Activated T-cell treated with anti-CD3 and anti-CD28 coated beads, Interleukin-2, amount 50 U/mL, for 4 hours (primary cell): ENCODE measurements around the gene CELF5. TPM values are rescaled to one million over a fixed set of nuclear protein-coding genes. Genes with fewer than 3 reads are reported as not detected.

Source experiments
- ATAC-seq, 2 donors: fragments of 200-7000 bp; cut with Tn5 transposase; one replicate each; pipeline ENCODE4 v1.10.0; 2021
- DNase-seq: peaks from one replicate; pipeline ENCODE4 v3.0.0-alpha.2; 2020
- H3K27me3 Mint-ChIP-seq: one replicate; pipeline ENCODE4 v1.8.0; 2021; ENCODE audit warnings: low read depth, mixed read lengths
- H3K36me3 Mint-ChIP-seq: one replicate; pipeline ENCODE4 v1.8.0; 2022; ENCODE audit warnings: mixed read lengths; ENCODE audit not compliant: insufficient read depth
- H3K4me1 Mint-ChIP-seq: one replicate; pipeline ENCODE4 v1.8.0; 2021; ENCODE audit warnings: low read depth, mixed read lengths
- H3K4me3 Mint-ChIP-seq: one replicate; pipeline ENCODE4 v1.8.0; 2021; ENCODE audit warnings: mild to moderate bottlenecking, moderate library complexity, mixed read lengths
- H3K9me3 Mint-ChIP-seq: one replicate; pipeline ENCODE4 v1.8.0; 2021; ENCODE audit warnings: mixed read lengths
- total RNA-seq, 3 donors: library from RNA; stranded (reverse); gene quantifications; one replicate each; pipeline ENCODE4 v1.2.1, GENCODE V29; 2021

Gene CELF5
- total RNA-seq, 3 donors from 2014 or later: 0.05 to 0.38 TPM; not detected in 1

DNA sequence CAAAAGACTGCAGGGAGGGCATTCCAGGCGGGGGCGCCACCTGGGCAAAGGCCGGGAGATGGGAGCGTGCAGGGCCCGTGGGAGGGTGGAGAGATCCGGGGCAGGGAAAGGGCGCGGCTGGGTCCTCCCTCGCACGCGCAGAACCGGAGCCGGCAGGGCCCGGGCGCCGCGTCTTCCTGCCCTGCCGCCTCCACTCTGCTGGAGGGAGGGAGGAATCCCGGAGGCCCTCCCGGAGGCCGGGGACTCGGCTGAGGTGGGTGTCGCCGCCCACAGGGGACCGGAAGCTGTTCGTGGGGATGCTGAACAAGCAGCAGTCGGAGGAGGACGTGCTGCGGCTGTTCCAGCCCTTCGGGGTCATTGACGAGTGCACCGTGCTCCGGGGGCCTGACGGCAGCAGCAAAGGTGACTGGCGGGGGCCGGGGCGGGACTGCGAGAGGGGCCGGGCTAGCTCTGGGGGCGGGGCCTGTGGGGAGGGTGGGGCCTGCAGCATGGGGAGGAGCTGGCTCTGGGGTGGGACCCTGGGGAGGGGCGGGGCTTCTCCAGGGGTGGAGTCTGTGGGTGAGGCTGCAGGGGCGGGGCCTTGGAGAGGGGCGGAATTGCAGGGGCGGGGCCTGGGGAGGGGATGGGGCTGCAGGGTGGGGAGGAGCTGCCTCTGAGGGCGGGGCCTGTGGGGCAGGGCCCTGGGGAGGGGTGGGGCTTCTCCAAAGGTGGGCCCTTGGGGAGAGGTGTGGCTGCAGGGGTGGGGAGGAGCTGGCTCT, 51.3 kb downstream of the CELF5 start:
- Mint-ChIP-seq H3K4me3 (peak overlapping the region; percentile 82), H3K9me3 (no peaks in the 10 kb centered on the region), H3K27me3 (peaks cover 18% of the 10 kb centered on the region), H3K36me3 (no peaks in the 10 kb centered on the region), H3K4me1 (peaks cover 10% of the 10 kb centered on the region)
- DNase-seq (peak; percentile 93), ATAC-seq (peak; percentile 81 to 82)

DNA sequence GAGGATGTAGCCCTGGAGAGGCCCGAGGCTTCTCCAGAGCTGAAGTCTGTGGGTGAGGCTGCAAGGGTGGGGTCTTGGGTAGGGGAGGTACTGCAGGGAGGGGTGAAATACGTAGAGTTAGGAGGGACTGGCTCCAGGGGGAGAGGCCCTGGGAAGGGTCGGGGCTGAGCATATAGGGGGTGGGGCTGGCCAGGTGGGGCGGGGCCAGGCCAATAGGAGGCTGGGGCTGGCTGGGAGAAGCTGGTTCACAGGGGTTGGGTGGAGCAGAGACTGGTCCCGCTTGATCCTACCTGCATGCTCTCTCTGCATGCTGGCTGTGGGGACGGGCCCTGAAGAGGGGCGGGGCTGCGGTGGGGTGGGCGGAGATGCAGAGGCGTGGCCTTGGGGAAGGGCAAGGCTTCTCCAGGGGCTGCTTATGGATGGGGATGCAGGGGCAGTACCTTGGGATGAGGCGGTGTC, 51.9 kb downstream of the CELF5 start:
- Mint-ChIP-seq H3K36me3 (no peaks in the 10 kb centered on the region), H3K27me3 (peaks cover 19% of the 10 kb centered on the region), H3K9me3 (no peaks in the 10 kb centered on the region), H3K4me3 (peak overlapping the region; percentile 31), H3K4me1 (peaks cover 10% of the 10 kb centered on the region)
- ATAC-seq (peak; percentile 34 to 39), DNase-seq (peak; percentile 47)

DNA sequence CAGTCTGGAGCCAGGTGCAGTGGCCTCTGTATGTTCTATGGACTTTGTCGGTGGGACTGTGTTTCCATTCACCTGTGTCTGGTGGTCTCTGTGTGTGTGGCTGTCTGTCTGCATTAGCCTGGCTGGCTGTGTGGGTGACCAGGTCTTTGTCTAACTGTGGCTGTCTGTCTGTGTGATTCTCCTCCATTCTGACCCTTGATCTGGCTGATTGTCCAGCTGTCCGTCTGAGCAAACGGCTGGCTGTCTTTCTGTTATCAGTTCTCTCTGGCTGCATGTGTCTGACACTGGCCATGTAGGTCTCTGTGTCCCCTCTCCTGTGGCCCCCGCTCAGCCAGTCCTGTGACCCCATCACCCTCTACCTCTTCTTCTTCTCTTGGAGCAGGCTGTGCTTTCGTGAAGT, 53.2 kb downstream of the CELF5 start:
- H3K4me3 Mint-ChIP-seq: no peak overlapping the region
- ATAC-seq: no peak

DNA sequence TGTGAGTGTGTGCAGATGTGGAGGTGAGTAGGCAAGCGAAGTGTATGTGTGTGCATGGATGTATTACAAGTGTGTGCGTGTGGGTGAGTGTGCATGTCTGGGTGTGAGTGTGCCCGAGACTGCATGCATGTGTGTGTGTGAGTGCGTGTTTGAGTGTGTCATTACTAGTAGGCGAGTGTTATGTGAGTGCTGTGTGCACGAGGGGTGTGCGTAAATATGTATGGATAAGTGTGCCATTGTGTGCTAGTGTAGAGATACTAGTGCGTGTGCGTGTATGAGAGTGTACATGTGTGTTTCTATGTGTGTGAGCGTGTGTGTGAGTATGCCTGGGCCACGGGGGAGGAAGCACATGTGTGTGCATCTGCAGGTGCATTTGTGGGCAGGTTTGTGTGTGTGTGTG, 53.8 kb downstream of the CELF5 start:
- H3K4me1 Mint-ChIP-seq: peaks cover 10% of the 10 kb centered on the region
- ATAC-seq: no peak
- H3K27me3 Mint-ChIP-seq: peaks cover 15% of the 10 kb centered on the region
- DNase-seq: no peak
- no peaks in the 10 kb centered on the region for H3K36me3 Mint-ChIP-seq
- H3K4me3 Mint-ChIP-seq: no peak overlapping the region
- no peaks in the 10 kb centered on the region for H3K9me3 Mint-ChIP-seq

More for the DNA sequence above, 53.2 kb downstream of the CELF5 start:
- Mint-ChIP-seq H3K36me3 (no peaks in the 10 kb centered on the region), H3K4me1 (peaks cover 10% of the 10 kb centered on the region), H3K9me3 (no peaks in the 10 kb centered on the region), H3K27me3 (peaks cover 15% of the 10 kb centered on the region)
- DNase-seq: no peak

DNA sequence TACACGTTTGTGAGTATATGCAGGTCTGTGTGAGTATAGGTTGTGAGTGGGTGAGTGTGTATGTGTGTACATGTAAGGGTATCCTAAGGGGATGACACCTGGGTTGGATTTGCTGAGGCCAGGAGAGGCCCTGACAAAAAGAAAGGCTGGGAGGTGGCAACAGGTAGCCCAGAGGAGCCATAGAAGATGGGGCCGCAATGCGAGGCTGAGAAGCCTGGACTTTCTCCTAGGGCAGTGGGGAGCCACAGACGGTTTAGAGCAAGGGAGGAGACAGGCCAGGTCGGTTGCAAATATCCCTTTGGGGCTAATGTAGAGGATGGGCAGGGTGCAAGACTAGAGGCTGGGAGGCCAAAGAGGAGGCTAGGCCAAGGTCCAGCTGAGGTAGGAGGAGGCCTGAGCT, 54.3 kb downstream of the CELF5 start:
- Mint-ChIP-seq H3K27me3 (peaks cover 15% of the 10 kb centered on the region), H3K9me3 (no peaks in the 10 kb centered on the region), H3K36me3 (no peaks in the 10 kb centered on the region), H3K4me3 (no peak overlapping the region), H3K4me1 (peaks cover 10% of the 10 kb centered on the region)
- no peak for ATAC-seq
- DNase-seq: no peak

DNA sequence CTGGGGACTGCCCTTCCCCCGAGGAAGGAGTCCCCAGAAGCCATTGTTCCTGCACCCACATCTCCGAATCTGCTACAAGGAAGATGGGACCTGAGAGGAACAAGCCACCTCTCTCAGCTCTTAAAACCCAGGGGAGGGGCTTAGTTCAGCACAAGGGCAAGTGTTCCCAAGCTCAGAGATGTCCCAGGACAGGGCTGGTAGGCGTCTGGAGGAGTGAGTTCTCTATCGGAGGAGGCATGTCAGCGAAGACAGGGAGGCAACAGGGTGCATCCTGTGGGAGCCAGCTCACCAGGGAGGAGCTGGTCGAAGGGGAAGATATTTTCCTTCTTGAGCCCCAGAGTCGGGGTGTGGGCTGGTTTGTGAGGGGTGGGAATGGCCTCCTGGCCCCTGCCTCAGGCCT, 54.8 kb downstream of the CELF5 start:
- H3K4me1 Mint-ChIP-seq: peaks cover 12% of the 10 kb centered on the region
- no peaks in the 10 kb centered on the region for H3K36me3 Mint-ChIP-seq
- peaks cover 18% of the 10 kb centered on the region for H3K27me3 Mint-ChIP-seq
- DNase-seq (no peak), ATAC-seq (no peak)
- no peaks in the 10 kb centered on the region for H3K9me3 Mint-ChIP-seq
- H3K4me3 Mint-ChIP-seq: no peak overlapping the region

DNA sequence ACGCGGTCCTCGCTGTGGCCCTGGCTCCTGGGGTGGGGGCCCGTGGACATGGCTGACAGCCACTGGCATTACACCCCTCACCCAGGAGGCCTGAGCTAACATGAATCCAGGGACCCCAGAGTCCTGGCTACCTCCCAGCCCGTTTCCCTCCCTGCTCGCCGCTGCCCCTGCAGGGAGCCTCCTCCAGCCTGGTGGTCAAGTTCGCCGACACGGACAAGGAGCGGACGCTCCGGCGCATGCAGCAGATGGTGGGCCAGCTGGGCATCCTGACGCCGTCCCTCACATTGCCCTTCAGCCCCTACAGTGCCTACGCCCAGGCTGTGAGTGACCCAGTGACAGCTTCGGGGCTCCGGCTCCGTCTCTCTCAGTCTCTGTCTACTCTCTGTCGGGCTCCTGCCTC, 56.6 kb downstream of the CELF5 start:
- no peaks in the 10 kb centered on the region for H3K36me3 Mint-ChIP-seq
- H3K4me3 Mint-ChIP-seq: no peak overlapping the region
- H3K4me1 Mint-ChIP-seq: peaks cover 13% of the 10 kb centered on the region
- peaks cover 15% of the 10 kb centered on the region for H3K27me3 Mint-ChIP-seq
- H3K9me3 Mint-ChIP-seq: no peaks in the 10 kb centered on the region
- ATAC-seq: no peak
- DNase-seq: no peak

DNA sequence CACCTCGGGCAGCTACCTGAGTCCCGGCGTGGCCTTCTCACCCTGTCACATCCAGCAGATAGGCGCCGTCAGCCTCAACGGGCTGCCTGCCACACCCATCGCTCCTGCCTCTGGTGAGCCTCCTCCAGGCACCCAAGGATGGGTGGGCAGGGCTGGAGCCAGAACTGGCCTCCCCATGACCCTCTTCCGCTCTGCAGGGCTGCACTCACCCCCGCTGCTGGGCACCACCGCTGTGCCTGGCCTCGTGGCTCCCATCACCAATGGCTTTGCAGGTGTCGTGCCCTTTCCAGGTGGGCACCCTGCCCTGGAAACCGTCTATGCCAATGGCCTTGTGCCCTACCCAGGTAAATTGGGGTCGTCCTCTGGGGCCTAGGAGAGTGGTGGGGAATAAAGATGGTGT, 57.7 kb downstream of the CELF5 start:
- no peaks in the 10 kb centered on the region for H3K36me3 Mint-ChIP-seq
- H3K4me3 Mint-ChIP-seq: no peak overlapping the region
- no peaks in the 10 kb centered on the region for H3K9me3 Mint-ChIP-seq
- DNase-seq (no peak), ATAC-seq (no peak)
- H3K4me1 Mint-ChIP-seq: peaks cover 11% of the 10 kb centered on the region
- peaks cover 15% of the 10 kb centered on the region for H3K27me3 Mint-ChIP-seq

DNA sequence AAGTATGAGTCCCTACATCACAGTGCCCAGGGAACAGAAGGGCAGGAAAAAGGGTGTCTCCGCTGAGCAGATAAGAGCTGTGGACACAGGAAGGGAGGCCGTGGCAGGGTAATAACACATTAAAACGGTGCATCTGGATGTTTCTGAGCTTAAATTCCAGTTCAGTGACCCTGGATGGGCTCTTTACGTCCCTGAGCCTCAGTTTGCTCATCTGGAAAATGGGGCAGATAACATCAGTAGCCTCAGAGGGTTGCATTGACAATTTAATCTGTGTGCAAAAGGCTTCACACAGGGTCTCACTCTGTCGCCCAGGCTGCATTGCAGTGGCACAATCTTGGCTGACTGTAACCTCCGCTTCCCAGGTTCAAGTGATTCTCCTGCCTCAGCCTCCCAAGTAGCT, 58.1 kb downstream of the CELF5 start:
- Mint-ChIP-seq H3K36me3 (no peaks in the 10 kb centered on the region), H3K4me1 (peaks cover 11% of the 10 kb centered on the region), H3K9me3 (no peaks in the 10 kb centered on the region), H3K27me3 (peaks cover 16% of the 10 kb centered on the region), H3K4me3 (no peak overlapping the region)
- ATAC-seq (no peak), DNase-seq (no peak)

DNA sequence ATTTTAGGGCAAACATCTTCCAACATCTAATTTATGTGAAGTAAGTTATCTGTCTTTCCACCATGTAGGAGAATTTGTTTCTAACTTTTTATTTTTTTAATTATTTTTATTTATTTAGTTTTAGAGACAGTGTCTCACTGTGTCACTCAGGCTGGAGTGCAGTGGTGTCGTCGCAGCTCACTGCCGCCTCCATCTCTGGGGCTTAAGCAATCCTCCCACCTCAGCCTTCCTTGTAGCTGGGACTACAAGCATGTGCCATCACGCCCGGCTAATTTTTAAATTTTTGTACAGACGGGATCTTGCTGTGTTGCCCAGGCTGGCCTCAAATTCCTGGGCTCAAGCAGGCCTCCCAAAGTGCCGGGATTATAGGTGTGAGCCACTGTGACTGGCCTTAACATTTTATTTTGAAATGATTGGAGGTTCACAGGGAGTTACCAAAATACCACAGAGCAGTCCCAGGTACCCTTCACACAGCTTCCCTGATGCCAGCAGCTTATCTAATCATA, 58.8 kb downstream of the CELF5 start:
- H3K27me3 Mint-ChIP-seq: peaks cover 18% of the 10 kb centered on the region
- no peak for DNase-seq

DNA sequence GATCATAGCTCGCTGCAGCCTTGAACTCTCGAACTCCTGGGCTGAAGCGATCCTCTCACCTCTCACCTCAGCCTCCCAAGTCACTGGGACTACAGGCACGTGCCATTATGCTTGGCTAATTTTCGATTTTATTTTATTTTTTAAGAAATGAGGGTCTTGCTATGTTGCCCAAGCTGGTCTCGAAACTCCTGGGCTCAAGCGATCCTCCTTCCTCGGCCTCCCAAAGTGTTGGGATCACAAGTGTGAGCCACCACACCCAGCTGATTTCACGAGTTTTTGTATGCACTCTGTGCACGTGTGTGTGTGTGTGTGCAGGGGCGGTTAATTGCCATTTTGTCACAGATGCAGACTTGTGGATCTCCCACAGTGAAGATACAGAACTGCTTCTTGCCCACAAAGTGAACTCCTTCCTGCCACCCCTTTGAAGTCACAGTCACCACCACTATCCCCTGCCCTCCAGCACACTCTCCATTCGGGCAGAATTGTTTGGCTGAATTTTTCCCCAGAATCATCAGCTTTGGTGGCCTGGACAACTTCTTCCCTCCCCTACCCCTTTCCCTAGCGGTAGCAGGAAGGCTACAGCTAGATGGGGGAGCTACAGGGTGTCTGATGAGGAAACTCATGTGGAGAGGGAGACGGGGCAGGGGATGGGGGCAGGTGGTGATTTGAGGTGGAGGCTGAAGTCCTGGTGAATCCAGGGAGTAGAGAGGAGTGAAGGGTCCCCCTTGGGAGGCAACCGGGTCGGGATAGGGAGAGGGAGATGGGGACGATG, 59.6 kb downstream of the CELF5 start:
- Mint-ChIP-seq H3K36me3 (no peaks in the 10 kb centered on the region), H3K27me3 (peaks cover 18% of the 10 kb centered on the region), H3K9me3 (no peaks in the 10 kb centered on the region), H3K4me3 (peak overlapping the region; percentile 16), H3K4me1 (peaks cover 11% of the 10 kb centered on the region)
- DNase-seq (no peak), ATAC-seq (no peak)

More for the DNA sequence above, 58.8 kb downstream of the CELF5 start:
- H3K4me1 Mint-ChIP-seq: peaks cover 11% of the 10 kb centered on the region
- no peaks in the 10 kb centered on the region for H3K9me3 Mint-ChIP-seq
- H3K4me3 Mint-ChIP-seq: no peak overlapping the region
- no peak for ATAC-seq
- no peaks in the 10 kb centered on the region for H3K36me3 Mint-ChIP-seq

DNA sequence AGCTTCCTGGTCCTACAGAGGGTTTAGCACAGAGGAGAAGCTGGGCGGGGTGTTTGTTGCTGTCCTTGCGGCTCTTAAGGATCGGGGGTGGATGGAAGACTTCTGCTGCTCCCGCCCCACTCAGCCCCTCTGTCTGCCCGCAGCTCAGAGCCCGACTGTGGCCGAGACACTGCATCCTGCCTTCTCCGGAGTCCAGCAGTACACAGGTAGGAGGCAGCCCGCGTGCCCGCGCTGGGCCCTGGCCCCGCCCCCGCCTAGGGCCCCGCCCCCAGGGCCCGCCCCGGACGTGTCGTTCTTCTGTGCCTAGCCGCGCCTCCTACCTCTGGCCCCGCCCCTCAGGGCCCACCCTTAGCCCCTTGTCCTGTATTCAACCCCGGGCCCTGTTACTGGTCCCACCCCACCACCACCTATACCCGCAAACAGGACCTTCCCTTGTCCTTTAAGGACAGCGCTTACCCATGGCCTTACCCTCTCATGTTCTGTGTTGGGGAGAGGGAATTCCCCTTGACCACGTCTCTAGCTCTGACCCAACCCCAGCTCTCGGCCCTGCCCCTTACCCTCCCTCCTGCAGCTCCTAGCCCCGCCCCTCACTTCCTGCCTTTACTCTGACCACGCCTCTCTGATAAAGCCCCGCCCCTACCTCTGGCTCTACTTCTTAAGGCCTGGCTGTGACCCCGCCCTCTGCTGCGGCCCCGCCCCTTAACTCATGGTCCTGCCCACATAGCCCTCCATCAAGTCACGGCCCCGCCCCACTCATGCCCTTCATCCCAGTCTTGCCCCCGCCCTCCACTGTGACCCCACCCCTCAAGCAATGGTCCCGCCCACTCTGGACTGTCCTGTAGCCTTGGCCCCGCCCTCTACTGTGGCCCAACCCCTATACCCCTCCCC, 60.5 kb downstream of the CELF5 start:
- no peaks in the 10 kb centered on the region for H3K9me3 Mint-ChIP-seq
- DNase-seq (peak; percentile 33), ATAC-seq (peak; percentile 81 to 83)
- H3K36me3 Mint-ChIP-seq: no peaks in the 10 kb centered on the region
- H3K4me1 Mint-ChIP-seq: peaks cover 11% of the 10 kb centered on the region
- H3K4me3 Mint-ChIP-seq: peak overlapping the region; percentile 16
- peaks cover 22% of the 10 kb centered on the region for H3K27me3 Mint-ChIP-seq

DNA sequence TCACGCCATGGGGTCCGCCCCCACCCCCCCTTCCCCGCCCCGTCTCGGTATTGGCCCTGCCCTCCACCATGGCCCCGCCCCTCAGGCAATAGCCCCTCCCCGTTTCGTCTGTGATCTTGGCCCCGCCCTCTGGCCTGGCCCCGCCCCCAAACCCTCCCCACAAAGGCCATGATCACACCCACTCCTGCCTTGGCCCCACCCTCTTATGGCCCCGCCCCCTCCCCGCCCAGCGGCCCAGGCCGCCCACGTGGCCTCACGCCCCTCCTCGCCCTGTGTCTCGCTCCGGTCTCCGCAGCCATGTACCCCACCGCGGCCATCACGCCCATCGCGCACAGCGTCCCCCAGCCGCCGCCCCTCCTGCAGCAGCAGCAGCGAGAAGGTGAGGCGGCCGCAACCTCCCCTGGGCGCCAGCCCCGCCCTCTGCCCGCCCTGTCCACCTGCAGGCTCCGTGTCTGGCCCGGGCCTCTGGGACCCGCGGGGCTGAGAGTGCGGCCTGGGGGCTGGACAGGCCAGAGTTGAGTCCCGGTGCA, 61.3 kb downstream of the CELF5 start:
- Mint-ChIP-seq H3K4me3 (no peak overlapping the region), H3K4me1 (peaks cover 11% of the 10 kb centered on the region), H3K27me3 (peaks cover 23% of the 10 kb centered on the region), H3K9me3 (no peaks in the 10 kb centered on the region), H3K36me3 (no peaks in the 10 kb centered on the region)
- ATAC-seq: no peak
- DNase-seq: no peak

DNA sequence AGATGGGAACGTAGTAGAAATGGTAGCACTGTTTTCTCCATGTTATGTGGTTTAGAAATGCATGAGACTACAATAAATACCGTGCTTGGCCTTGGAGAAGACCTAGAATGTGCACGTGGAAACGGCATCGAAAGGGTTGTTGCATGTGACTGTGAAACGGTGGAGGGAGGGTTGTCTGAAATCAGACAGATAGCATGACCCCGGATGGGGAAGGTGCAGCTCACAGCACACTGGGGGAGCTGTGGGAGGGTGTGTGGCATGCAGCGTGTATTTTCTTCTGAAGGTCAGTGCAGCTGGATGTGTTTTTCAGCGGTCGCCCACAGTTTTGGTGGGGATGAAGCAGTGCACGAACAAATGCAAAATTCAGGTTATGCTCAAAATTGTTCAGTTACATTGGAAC, 63.4 kb downstream of the CELF5 start:
- H3K4me1 Mint-ChIP-seq: peaks cover 11% of the 10 kb centered on the region
- no peaks in the 10 kb centered on the region for H3K36me3 Mint-ChIP-seq
- DNase-seq (no peak), ATAC-seq (no peak)
- H3K27me3 Mint-ChIP-seq: peaks cover 23% of the 10 kb centered on the region
- H3K4me3 Mint-ChIP-seq: no peak overlapping the region
- no peaks in the 10 kb centered on the region for H3K9me3 Mint-ChIP-seq
